CD14-positive monocyte (primary cell): Measurements from ENCODE around the gene CRIM1. TPM values are rescaled to one million over a fixed set of nuclear protein-coding genes. Genes with fewer than 3 reads are reported as not detected.

Experiments used
- DNase-seq, 3 donors: peaks; one replicate each; pipeline ENCODE4 v3.0.0-alpha.2; 2011 to 2022
- H2AFZ ChIP-seq: 2 replicates; pipeline ENCODE4 v1.6.0; 2012; ENCODE audit warnings: mild to moderate bottlenecking, low read depth, low read length, inconsistent platforms; ENCODE audit not compliant: insufficient read depth, poor library complexity, severe bottlenecking
- H3K27ac ChIP-seq, 2 donors: 1 replicate in 1 of 2; 2 replicates in 1 of 2; pipeline ENCODE4 v1.5.1; 2012 to 2013; ENCODE audit warnings: low read length in 2 of 2, control low read depth in 1 of 2, inconsistent platforms in 1 of 2, low read depth in 1 of 2, mild to moderate bottlenecking in 1 of 2
- H3K27me3 ChIP-seq, 2 donors: one replicate each; pipeline versions ENCODE4 v1.6.0 to v1.6.1; 2011 to 2013; ENCODE audit warnings: low read length in 2 of 2; ENCODE audit not compliant: control insufficient read depth in 2 of 2, insufficient read depth in 2 of 2
- H3K36me3 ChIP-seq, 2 donors: replicated peaks in 1 of 2; 1 replicate in 1 of 2; 2 replicates in 1 of 2; pipeline versions ENCODE4 v1.5.1 to v1.6.1; 2012 to 2013; ENCODE audit warnings: low read length in 2 of 2, control low read depth in 1 of 2, inconsistent platforms in 1 of 2, mild to moderate bottlenecking in 1 of 2; ENCODE audit not compliant: insufficient read depth in 2 of 2, control insufficient read depth in 1 of 2
- H3K4me1 ChIP-seq, 2 donors: 1 replicate in 1 of 2; 2 replicates in 1 of 2; pipeline versions ENCODE4 v1.5.1 to v1.6.1; 2012 to 2013; ENCODE audit warnings: low read length in 2 of 2, control low read depth in 1 of 2, inconsistent platforms in 1 of 2, mild to moderate bottlenecking in 1 of 2, moderate library complexity in 1 of 2; ENCODE audit not compliant: insufficient read depth in 2 of 2, control insufficient read depth in 1 of 2
- H3K4me2 ChIP-seq: replicated peaks from 2 replicates; pipeline ENCODE3; 2012; ENCODE audit warnings: low read length, moderate library complexity, mild to moderate bottlenecking; ENCODE audit not compliant: poor library complexity, severe bottlenecking; ENCODE audit errors: extremely low read depth
- H3K4me3 ChIP-seq, 3 experiments: fragments of 200-600 bp in 1 of 3; sonication (generic) in 1 of 3; replicated peaks in 1 of 3; 1 replicate in 2 of 3; 2 replicates in 1 of 3; pipeline ENCODE4 v1.5.1; 2011 to 2013; ENCODE audit warnings: low read length in 3 of 3, mild to moderate bottlenecking in 3 of 3, control low read depth in 2 of 3, low read depth in 2 of 3, inconsistent platforms in 1 of 3, moderate library complexity in 1 of 3
- H3K79me2 ChIP-seq: 2 replicates; pipeline ENCODE4 v1.6.0; 2012; ENCODE audit warnings: mild to moderate bottlenecking, control low read depth, inconsistent platforms, low read length, moderate library complexity; ENCODE audit not compliant: insufficient read depth
- H3K9ac ChIP-seq: 2 replicates; pipeline ENCODE4 v1.6.0; 2017; ENCODE audit warnings: low read length, mild to moderate bottlenecking; ENCODE audit not compliant: insufficient read depth, poor library complexity, severe bottlenecking
- H3K9me3 ChIP-seq, 2 donors: replicated peaks in 1 of 2; 1 replicate in 1 of 2; 2 replicates in 1 of 2; pipeline versions ENCODE4 v1.5.1 to v1.6.1; 2012 to 2013; ENCODE audit warnings: low read length in 2 of 2, control low read depth in 1 of 2; ENCODE audit not compliant: control insufficient read depth in 1 of 2, insufficient read depth in 1 of 2
- H4K20me1 ChIP-seq: 2 replicates; pipeline ENCODE4 v1.6.0; 2012; ENCODE audit warnings: mild to moderate bottlenecking, low read length, control low read depth, moderate library complexity; ENCODE audit not compliant: insufficient read depth
- H3K27ac Mint-ChIP-seq, 7 donors: one replicate each; pipeline ENCODE4 v1.8.0; 2020; ENCODE audit warnings: mild to moderate bottlenecking in 7 of 7, mixed read lengths in 7 of 7, moderate library complexity in 6 of 7, inconsistent platforms in 2 of 7
- H3K27me3 Mint-ChIP-seq, 3 donors: one replicate each; pipeline ENCODE4 v1.8.0; 2021 to 2022; ENCODE audit warnings: low read depth in 3 of 3, mild to moderate bottlenecking in 3 of 3, mixed read lengths in 3 of 3, moderate library complexity in 3 of 3, inconsistent platforms in 1 of 3
- H3K36me3 Mint-ChIP-seq, 2 donors: one replicate each; pipeline ENCODE4 v1.8.0; 2020; ENCODE audit warnings: mixed read lengths in 2 of 2, inconsistent platforms in 1 of 2, mild to moderate bottlenecking in 1 of 2
- H3K4me1 Mint-ChIP-seq: one replicate; pipeline ENCODE4 v1.8.0; 2020; ENCODE audit warnings: mild to moderate bottlenecking, mixed read lengths
- H3K4me3 Mint-ChIP-seq, 2 donors: one replicate each; pipeline ENCODE4 v1.8.0; 2020; ENCODE audit warnings: mild to moderate bottlenecking in 2 of 2, mixed read lengths in 2 of 2, moderate library complexity in 1 of 2
- H3K9me3 Mint-ChIP-seq, 7 donors: one replicate each; pipeline ENCODE4 v1.8.0; 2020 to 2022; ENCODE audit warnings: mixed read lengths in 7 of 7, mild to moderate bottlenecking in 6 of 7, moderate library complexity in 6 of 7, inconsistent platforms in 2 of 7
- WGBS: methylation state at CpG from one replicate; pipeline ENCODE4 v1.1.5; 2013; ENCODE audit warnings: missing lambda C conversion rate; ENCODE audit not compliant: insufficient coverage; 5-methylcytosine and 5-hydroxymethylcytosine counted together
- intact Hi-C, 2 donors: fragments of 100-400 bp; cut with micrococcal nuclease; formaldehyde crosslinking; loops; one replicate each; pipeline versions ENCODE4 v1.15.0 to v1.15.1; 2023
- polyA plus RNA-seq, 3 donors: library from polyadenylated mRNA; depleted of rRNA in 1 of 3; unstranded in 2 of 3; stranded (reverse) in 1 of 3; fragments of 300-500 nt in 2 of 3; fragments of >200 nt in 1 of 3; fragmentation: Illumina TruSeq in 2 of 3; gene quantifications; 1 replicate in 2 of 3; 2 replicates in 1 of 3; pipeline ENCODE4 v1.2.3, GENCODE V29; 2012 to 2021
- TF ChIP-seq, protein P1 (sequence below): fragments of 200-600 bp; IDR thresholded peaks from one replicate; pipeline ENCODE4 v1.8.0; 2022; ENCODE audit warnings: antibody characterized with exemption, mild to moderate bottlenecking

The CRIM1 gene
- polyA plus RNA-seq, 3 donors = 0.08 to 0.27 TPM; not detected in 1

- no CpG with 5 or more reads among the region's 3 CpGs for WGBS
- H3K9me3 Mint-ChIP-seq = peaks cover 0 to 6% (median 3%) of the 10 kb centered on the region in 7 donors
- peak overlapping the region in 1 of 7 donors; percentile 18 for H3K27ac Mint-ChIP-seq
- H3K27ac ChIP-seq = no peak overlapping the region
- no peaks in the 10 kb centered on the region for H3K36me3 ChIP-seq
- TF ChIP-seq, protein P1, sequence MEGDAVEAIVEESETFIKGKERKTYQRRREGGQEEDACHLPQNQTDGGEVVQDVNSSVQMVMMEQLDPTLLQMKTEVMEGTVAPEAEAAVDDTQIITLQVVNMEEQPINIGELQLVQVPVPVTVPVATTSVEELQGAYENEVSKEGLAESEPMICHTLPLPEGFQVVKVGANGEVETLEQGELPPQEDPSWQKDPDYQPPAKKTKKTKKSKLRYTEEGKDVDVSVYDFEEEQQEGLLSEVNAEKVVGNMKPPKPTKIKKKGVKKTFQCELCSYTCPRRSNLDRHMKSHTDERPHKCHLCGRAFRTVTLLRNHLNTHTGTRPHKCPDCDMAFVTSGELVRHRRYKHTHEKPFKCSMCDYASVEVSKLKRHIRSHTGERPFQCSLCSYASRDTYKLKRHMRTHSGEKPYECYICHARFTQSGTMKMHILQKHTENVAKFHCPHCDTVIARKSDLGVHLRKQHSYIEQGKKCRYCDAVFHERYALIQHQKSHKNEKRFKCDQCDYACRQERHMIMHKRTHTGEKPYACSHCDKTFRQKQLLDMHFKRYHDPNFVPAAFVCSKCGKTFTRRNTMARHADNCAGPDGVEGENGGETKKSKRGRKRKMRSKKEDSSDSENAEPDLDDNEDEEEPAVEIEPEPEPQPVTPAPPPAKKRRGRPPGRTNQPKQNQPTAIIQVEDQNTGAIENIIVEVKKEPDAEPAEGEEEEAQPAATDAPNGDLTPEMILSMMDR = no peak
- no peak for DNase-seq
- no peak overlapping the region for H3K9ac ChIP-seq
- no peaks in the 10 kb centered on the region for H3K79me2 ChIP-seq
- H3K4me2 ChIP-seq = no peak overlapping the region
- no peak overlapping the region for H2AFZ ChIP-seq
- intact Hi-C loops = no loop called here
- H3K36me3 Mint-ChIP-seq = peaks cover 7 to 9% of the 10 kb centered on the region in 2 donors
- H3K9me3 ChIP-seq = no peaks in the 10 kb centered on the region
- H3K4me1 Mint-ChIP-seq = peaks cover 1% of the 10 kb centered on the region
- peaks cover 0 to 3% (median 0%) of the 10 kb centered on the region in 3 donors for H3K27me3 Mint-ChIP-seq
- no peaks in the 10 kb centered on the region for H3K27me3 ChIP-seq
- H3K4me3 ChIP-seq = no peak overlapping the region
- H3K4me1 ChIP-seq = no peaks in the 10 kb centered on the region
- no peak overlapping the region for H3K4me3 Mint-ChIP-seq
- no peaks in the 10 kb centered on the region for H4K20me1 ChIP-seq
Measured at GRCh38 chr2:36536776-36537175, 181.2 kb downstream of the CRIM1 start.

DNA sequence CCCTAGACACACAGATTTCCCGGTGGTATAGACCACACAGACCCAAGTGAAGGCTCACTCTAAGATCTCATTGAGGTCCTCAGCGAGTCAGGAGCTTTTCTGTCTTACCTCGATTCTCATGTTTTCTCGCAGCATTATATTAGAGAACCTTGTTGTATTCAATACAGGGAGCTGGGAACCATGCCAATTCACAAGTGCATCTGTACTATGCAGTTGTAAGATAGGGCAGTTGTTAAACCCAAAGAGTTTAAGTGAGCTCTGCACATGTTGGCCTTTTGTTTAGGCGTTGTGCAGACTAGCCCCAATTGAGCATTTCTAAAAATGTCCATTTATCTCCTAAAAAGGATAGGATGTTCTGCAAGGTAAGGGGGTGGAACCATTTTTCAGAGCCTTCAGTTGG lies 182.8 kb downstream of the CRIM1 start:
- Histone ChIP-seq H2AFZ (no peak overlapping the region), H3K79me2 (no peaks in the 10 kb centered on the region), H3K9me3 (no peaks in the 10 kb centered on the region), H3K4me2 (no peak overlapping the region), H3K27ac (no peak overlapping the region), H3K9ac (no peak overlapping the region), H3K27me3 (no peaks in the 10 kb centered on the region), H3K4me3 (no peak overlapping the region), H3K4me1 (no peaks in the 10 kb centered on the region), H4K20me1 (no peaks in the 10 kb centered on the region), H3K36me3 (no peaks in the 10 kb centered on the region)
- Mint-ChIP-seq H3K9me3 (peaks cover 0 to 6% (median 3%) of the 10 kb centered on the region in 7 donors), H3K27ac (no peak overlapping the region), H3K4me1 (peaks cover 2% of the 10 kb centered on the region), H3K4me3 (no peak overlapping the region), H3K36me3 (peaks cover 10 to 13% of the 10 kb centered on the region in 2 donors), H3K27me3 (peaks cover 0 to 3% (median 0%) of the 10 kb centered on the region in 3 donors)
- WGBS = 44% methylated on average over 3 of the region's 5 CpGs
- intact Hi-C loops = no loop called here
- TF ChIP-seq, protein P1 = no peak
- no peak for DNase-seq
